ENCODE measurements around the gene PLCB3.

The PLCB3 gene

DNA sequence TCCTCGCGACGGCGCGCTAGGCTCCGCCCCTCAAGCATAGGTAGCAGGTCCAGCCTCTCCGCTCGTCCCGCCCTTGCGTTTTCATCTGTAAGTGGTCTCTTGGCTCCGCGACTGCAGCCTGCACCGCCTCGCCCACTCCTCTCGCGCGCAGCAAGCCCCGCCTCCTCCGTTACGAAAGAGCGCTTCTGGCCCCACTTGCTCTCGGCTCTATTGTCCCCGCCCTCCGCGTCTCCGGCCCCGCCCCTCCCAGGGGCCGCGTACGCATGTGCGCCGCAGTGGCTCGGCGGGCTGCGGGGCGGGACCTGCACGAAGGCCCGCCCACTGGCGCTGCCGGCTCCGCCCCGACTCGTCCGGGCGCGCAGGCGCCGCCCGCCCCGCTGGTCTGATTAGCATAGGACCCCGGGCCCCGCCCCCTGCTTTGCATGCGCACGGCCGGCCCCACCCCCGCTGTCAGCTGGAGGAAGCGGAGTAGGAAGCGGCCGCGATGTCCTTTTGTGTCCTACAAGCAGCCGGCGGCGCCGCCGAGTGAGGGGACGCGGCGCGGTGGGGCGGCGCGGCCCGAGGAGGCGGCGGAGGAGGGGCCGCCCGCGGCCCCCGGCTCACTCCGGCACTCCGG, 53.9 kb downstream of the PLCB3 start, which contains the start of gene ESRRA:
Gene ESRRA, plus strand, starts transcription at position 450 of the 616 bp plus-strand sequence. CDS start 1,656 bp downstream, outside the sequence.
- Histone ChIP-seq H3K36me3 (ENCODE audit: low read length) (no peaks in the 10 kb centered on the region), H3K9ac (ENCODE audit: low read length) (peak within 1 kb of the TSS; percentile 95), H3K27ac (ENCODE audit: low read depth, low read length) (peak within 1 kb of the TSS; percentile 95), H3K9me2 (replicated peaks; ENCODE audit: insufficient read depth, low read length) (no peaks in the 10 kb centered on the region), H3K4me3 (ENCODE audit: insufficient read depth, low read length, poor library complexity, severe bottlenecking) (peak within 1 kb of the TSS; percentile 97), H3K79me2 (ENCODE audit: insufficient read depth, low read length) (peaks cover 33% of the 10 kb centered on the region), H4K20me1 (ENCODE audit: low read depth, low read length) (no peaks in the 10 kb centered on the region), H3F3A (ENCODE audit: insufficient read depth) (peaks cover 4% of the 10 kb centered on the region; the same call in 1 of the 2 replicates), H3K4me2 (ENCODE audit: low read depth, low read length, poor library complexity, severe bottlenecking) (peak within 1 kb of the TSS; percentile 74), H3K27me3 (ENCODE audit: low read length) (no peaks in the 10 kb centered on the region), H3K9me3 (ENCODE audit: insufficient read depth, low read length) (no peaks in the 10 kb centered on the region), H2AFZ (ENCODE audit: low read depth, low read length, severe bottlenecking) (peak within 1 kb of the TSS; percentile 45)
- TF ChIP-seq CTCF (IDR thresholded peaks at IDR 0.05; ENCODE audit: insufficient read depth, low read length, poor library complexity, severe bottlenecking) (no peak), EZH2phosphoT487 (conservative IDR thresholded peaks at IDR 0.05; ENCODE audit: low read length) (no peak)

DNA sequence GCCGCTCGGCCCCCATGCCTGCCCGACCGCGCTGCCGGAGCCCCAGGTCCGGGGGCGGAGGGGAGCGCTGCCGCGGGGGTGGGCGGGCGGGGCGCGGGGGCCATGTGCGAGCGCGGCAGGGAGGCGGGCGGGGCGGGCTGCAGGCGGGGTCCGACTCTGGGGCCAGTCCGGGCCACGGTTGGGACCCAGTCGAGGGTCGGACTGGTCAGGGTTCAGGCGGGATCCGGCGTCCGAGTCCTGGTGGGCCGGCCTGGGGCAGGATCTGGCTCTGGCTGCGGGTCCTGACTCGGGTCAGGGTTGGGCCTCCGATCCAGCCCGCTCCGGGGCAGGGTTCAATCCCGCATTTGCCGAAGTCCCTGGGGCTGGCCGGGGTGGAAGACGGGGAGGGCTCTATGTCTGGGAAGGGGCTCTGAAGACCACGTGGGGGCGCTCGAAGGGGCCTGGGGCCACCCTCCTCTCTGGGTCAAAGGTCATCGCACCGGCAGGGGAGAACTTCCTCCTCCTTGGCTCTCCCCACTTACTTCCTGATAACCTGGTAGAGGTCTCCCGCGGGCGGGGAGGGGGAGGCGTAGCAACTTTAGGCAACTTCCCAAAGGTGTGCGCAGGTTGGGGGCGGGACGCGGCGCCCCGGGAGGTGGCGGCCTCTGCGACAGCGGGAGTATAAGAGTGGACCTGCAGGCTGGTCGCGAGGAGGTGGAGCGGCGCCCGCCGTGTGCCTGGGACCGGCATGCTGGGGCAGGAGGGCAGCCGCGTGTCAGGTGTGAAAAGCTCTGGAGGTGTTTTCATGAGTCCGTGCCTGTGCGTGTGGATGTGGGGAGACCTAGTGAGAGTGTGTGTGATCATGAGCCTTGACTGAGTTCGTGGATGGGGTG, 54.6 kb downstream of the PLCB3 start:
- H3K4me3 ChIP-seq (ENCODE audit: insufficient read depth, low read length, poor library complexity, severe bottlenecking), result peak overlapping the region; percentile 97
- TF ChIP-seq CTCF (IDR thresholded peaks at IDR 0.05; ENCODE audit: insufficient read depth, low read length, poor library complexity, severe bottlenecking) (peak; percentile 50), EZH2phosphoT487 (conservative IDR thresholded peaks at IDR 0.05; ENCODE audit: low read length) (no peak)
- H3K9ac ChIP-seq (ENCODE audit: low read length), result peak overlapping the region; percentile 95
- H3K27me3 ChIP-seq (ENCODE audit: low read length), result no peaks in the 10 kb centered on the region
- no peaks in the 10 kb centered on the region for H4K20me1 ChIP-seq (ENCODE audit: low read depth, low read length)
- H3K79me2 ChIP-seq (ENCODE audit: insufficient read depth, low read length), result peaks cover 39% of the 10 kb centered on the region
- H3F3A ChIP-seq (ENCODE audit: insufficient read depth), result peaks cover 4% of the 10 kb centered on the region; the same call in 1 of the 2 replicates
- no peaks in the 10 kb centered on the region for H3K36me3 ChIP-seq (ENCODE audit: low read length)
- no peaks in the 10 kb centered on the region for H3K9me3 ChIP-seq (ENCODE audit: insufficient read depth, low read length)
- no peaks in the 10 kb centered on the region for H3K9me2 ChIP-seq (replicated peaks; ENCODE audit: insufficient read depth, low read length)
- peak overlapping the region; percentile 38 for H2AFZ ChIP-seq (ENCODE audit: low read depth, low read length, severe bottlenecking)
- H3K4me2 ChIP-seq (ENCODE audit: low read depth, low read length, poor library complexity, severe bottlenecking), result peak overlapping the region; percentile 69
- H3K27ac ChIP-seq (ENCODE audit: low read depth, low read length), result peak overlapping the region; percentile 66

DNA sequence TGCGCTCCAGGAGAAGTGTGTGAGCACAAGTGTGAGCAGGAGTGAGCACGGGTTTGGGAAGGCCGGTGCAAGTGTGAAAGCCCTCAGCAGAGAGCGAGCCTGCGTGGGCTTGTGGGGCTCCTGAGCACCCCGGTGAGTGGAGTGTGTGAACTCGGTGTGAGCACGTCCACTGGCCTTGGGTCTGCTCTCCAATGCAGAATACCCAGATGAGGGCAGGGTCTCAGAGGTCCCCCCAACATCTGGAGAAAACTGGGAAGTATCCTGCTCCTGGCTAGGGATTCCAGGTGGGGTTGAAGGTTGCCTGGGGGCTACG, 55.2 kb downstream of the PLCB3 start:
- peak overlapping the region; percentile 69 for H3K4me2 ChIP-seq (ENCODE audit: low read depth, low read length, poor library complexity, severe bottlenecking)
- H3K9ac ChIP-seq (ENCODE audit: low read length), result peak overlapping the region; percentile 95
- H3K9me3 ChIP-seq (ENCODE audit: insufficient read depth, low read length), result no peaks in the 10 kb centered on the region
- no peaks in the 10 kb centered on the region for H3K9me2 ChIP-seq (replicated peaks; ENCODE audit: insufficient read depth, low read length)
- peak overlapping the region; percentile 66 for H3K27ac ChIP-seq (ENCODE audit: low read depth, low read length)
- H4K20me1 ChIP-seq (ENCODE audit: low read depth, low read length), result no peaks in the 10 kb centered on the region
- peak overlapping the region; percentile 97 for H3K4me3 ChIP-seq (ENCODE audit: insufficient read depth, low read length, poor library complexity, severe bottlenecking)
- H3K27me3 ChIP-seq (ENCODE audit: low read length), result no peaks in the 10 kb centered on the region
- TF ChIP-seq EZH2phosphoT487 (conservative IDR thresholded peaks at IDR 0.05; ENCODE audit: low read length) (no peak), CTCF (IDR thresholded peaks at IDR 0.05; ENCODE audit: insufficient read depth, low read length, poor library complexity, severe bottlenecking) (no peak)
- no peaks in the 10 kb centered on the region for H3K36me3 ChIP-seq (ENCODE audit: low read length)
- H3F3A ChIP-seq (ENCODE audit: insufficient read depth), result peaks cover 4% of the 10 kb centered on the region; the same call in 1 of the 2 replicates
- H2AFZ ChIP-seq (ENCODE audit: low read depth, low read length, severe bottlenecking), result peak overlapping the region; percentile 38
- peaks cover 42% of the 10 kb centered on the region for H3K79me2 ChIP-seq (ENCODE audit: insufficient read depth, low read length)
